AG09309 (cell line): ENCODE measurements around the gene GRIK3.

ENCODE experiments used
- DNase-seq: peaks from one replicate; pipeline ENCODE4 v3.0.0-alpha.2; 2010; ENCODE audit warnings: low read depth
- H3K4me3 ChIP-seq: 2 replicates; pipeline ENCODE4 v1.5.1; 2011; ENCODE audit warnings: mild to moderate bottlenecking, low read depth, low read length, moderate library complexity; ENCODE audit not compliant: control insufficient read depth
- TF ChIP-seq, protein P1 (sequence below): IDR thresholded peaks from 2 replicates; pipeline ENCODE4 v1.5.1; 2011; ENCODE audit warnings: mild to moderate bottlenecking, low read depth, low read length, inconsistent platforms; ENCODE audit not compliant: insufficient read depth, control insufficient read depth; ENCODE audit errors: missing control alignments

Gene GRIK3

GRCh38 chr1:36863061-36863460 is 171.3 kb downstream of the GRIK3 start:
- H3K4me3 ChIP-seq: no peak overlapping the region
- DNase-seq: no peak
- TF ChIP-seq, protein P1, sequence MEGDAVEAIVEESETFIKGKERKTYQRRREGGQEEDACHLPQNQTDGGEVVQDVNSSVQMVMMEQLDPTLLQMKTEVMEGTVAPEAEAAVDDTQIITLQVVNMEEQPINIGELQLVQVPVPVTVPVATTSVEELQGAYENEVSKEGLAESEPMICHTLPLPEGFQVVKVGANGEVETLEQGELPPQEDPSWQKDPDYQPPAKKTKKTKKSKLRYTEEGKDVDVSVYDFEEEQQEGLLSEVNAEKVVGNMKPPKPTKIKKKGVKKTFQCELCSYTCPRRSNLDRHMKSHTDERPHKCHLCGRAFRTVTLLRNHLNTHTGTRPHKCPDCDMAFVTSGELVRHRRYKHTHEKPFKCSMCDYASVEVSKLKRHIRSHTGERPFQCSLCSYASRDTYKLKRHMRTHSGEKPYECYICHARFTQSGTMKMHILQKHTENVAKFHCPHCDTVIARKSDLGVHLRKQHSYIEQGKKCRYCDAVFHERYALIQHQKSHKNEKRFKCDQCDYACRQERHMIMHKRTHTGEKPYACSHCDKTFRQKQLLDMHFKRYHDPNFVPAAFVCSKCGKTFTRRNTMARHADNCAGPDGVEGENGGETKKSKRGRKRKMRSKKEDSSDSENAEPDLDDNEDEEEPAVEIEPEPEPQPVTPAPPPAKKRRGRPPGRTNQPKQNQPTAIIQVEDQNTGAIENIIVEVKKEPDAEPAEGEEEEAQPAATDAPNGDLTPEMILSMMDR: no peak

- TF ChIP-seq, protein P1: no peak
- DNase-seq: no peak
- no peak overlapping the region for H3K4me3 ChIP-seq
Measured at GRCh38 chr1:36861375-36861774, 172.9 kb downstream of the GRIK3 start.

DNA sequence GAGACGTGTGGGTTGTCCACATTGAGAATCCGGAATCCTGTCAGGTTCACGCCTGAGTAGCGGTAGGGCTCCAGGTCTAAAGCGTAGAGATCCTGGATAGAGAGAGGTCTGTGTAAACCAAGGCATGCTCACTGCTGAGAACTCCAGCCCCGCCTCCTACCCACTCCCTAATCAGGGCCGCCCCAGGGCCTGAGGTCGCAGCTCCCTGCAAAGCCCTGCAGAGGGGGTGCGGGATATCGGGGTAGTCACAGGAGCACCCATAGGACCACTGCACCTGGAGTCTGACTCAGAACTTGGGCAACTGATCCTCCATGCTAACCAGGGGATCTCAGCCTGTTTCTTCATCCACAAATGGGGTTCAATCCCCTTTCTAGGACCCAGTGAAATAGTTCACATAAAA is 174.4 kb downstream of the GRIK3 start:
- H3K4me3 ChIP-seq: no peak overlapping the region
- TF ChIP-seq, protein P1: no peak
- DNase-seq: no peak

DNA sequence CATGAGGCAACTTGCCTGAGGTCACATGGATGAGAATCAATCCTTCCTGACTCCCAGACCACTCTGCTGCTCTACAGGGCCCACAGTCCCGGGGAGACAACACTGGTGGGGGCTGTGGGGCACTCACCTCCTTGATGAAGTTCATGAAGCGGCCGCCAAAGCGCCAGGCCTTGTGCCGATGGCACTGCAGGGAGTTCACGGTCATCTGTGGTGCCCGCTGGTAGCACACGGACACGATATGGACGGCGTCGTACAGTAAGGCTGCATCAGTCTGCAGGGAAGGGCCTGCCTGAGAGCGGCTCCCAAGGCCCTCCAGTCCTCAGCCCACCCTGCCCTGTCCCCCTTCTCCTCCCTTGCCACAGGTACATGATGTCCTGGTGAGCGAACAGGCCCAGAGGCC is 175.3 kb downstream of the GRIK3 start:
- TF ChIP-seq, protein P1: no peak

GRCh38 chr1:36858553-36858952 is 175.8 kb downstream of the GRIK3 start:
- H3K4me3 ChIP-seq: no peak overlapping the region
- TF ChIP-seq, protein P1: no peak
- DNase-seq: no peak

More for the DNA sequence above, 175.3 kb downstream of the GRIK3 start:
- H3K4me3 ChIP-seq: no peak overlapping the region
- no peak for DNase-seq

GRCh38 chr1:36857754-36858153 is 176.6 kb downstream of the GRIK3 start:
- DNase-seq: no peak
- TF ChIP-seq, protein P1: no peak
- no peak overlapping the region for H3K4me3 ChIP-seq
